GM21381 (cell line): Measurements from ENCODE around the gene KDM4C.

Experiments
- ATAC-seq: cut with Tn5 transposase; IDR thresholded peaks from one replicate; pipeline ENCODE4 v1.9.1; 2021; ENCODE audit warnings: mild to moderate bottlenecking, moderate library complexity; ENCODE audit not compliant: unreplicated experiment

KDM4C gene

GRCh38 chr9:6852243-6852963, 94.6 kb downstream of the KDM4C start:
- ATAC-seq, result no peak

GRCh38 chr9:6855860-6856259, 98.1 kb downstream of the KDM4C start:
- ATAC-seq, result no peak

GRCh38 chr9:6864102-6864501, 106.3 kb downstream of the KDM4C start:
- no peak for ATAC-seq

- ATAC-seq, result no peak
Observed at GRCh38 chr9:6869081-6869948, 111.5 kb downstream of the KDM4C start.

- no peak for ATAC-seq
Observed at GRCh38 chr9:6870149-6870548, 112.4 kb downstream of the KDM4C start.

- ATAC-seq, result no peak
Observed at GRCh38 chr9:6870650-6871477, 113.1 kb downstream of the KDM4C start.

- no peak for ATAC-seq
Observed at GRCh38 chr9:6873857-6874256, 116.1 kb downstream of the KDM4C start.

- ATAC-seq, result no peak
Observed at GRCh38 chr9:6876195-6876894, 118.6 kb downstream of the KDM4C start.

GRCh38 chr9:6877671-6878161, 119.9 kb downstream of the KDM4C start:
- no peak for ATAC-seq

GRCh38 chr9:6880626-6881025, 122.9 kb downstream of the KDM4C start:
- no peak for ATAC-seq

- no peak for ATAC-seq
Observed at GRCh38 chr9:6884101-6884500, 126.3 kb downstream of the KDM4C start.

GRCh38 chr9:6884990-6885389, 127.2 kb downstream of the KDM4C start:
- ATAC-seq, result no peak

- no peak for ATAC-seq
Observed at GRCh38 chr9:6887051-6887450, 129.3 kb downstream of the KDM4C start.

- ATAC-seq, result no peak
Observed at GRCh38 chr9:6889868-6890267, 132.1 kb downstream of the KDM4C start.

- ATAC-seq, result peak; percentile 37
Observed at GRCh38 chr9:6893350-6894131, 135.8 kb downstream of the KDM4C start.

GRCh38 chr9:6894135-6894534, 136.4 kb downstream of the KDM4C start:
- peak; percentile 85 for ATAC-seq

GRCh38 chr9:6895754-6896153, 138.0 kb downstream of the KDM4C start:
- ATAC-seq, result no peak

GRCh38 chr9:6896562-6896961, 138.8 kb downstream of the KDM4C start:
- no peak for ATAC-seq

GRCh38 chr9:6897207-6897822, 139.5 kb downstream of the KDM4C start:
- ATAC-seq, result no peak
